Stimulated activated CD4-positive, alpha-beta T cell treated with anti-CD3 and anti-CD28 coated beads, TNF-alpha, amount 100 ng/mL, for 24 hours (primary cell): ENCODE measurements around the gene SYT2.
"Not testable (repeated sequence)": the region's sequence is repeated elsewhere in the genome, so short reads cannot be mapped to it uniquely, and the experiment has no call there.

ENCODE experiments used
- DNase-seq, 3 experiments: peaks; one replicate each; pipeline ENCODE4 v3.0.0-alpha.2; 2020; ENCODE audit warnings: low read depth in 3 of 3

Gene SYT2

GRCh38 chr1:202624088-202624780 is 86.0 kb downstream of the SYT2 start:
- no peak for DNase-seq

- DNase-seq, result not testable (repeated sequence)
These were observed 86.8 kb downstream of the SYT2 start for GRCh38 chr1:202623476-202623875.

DNA sequence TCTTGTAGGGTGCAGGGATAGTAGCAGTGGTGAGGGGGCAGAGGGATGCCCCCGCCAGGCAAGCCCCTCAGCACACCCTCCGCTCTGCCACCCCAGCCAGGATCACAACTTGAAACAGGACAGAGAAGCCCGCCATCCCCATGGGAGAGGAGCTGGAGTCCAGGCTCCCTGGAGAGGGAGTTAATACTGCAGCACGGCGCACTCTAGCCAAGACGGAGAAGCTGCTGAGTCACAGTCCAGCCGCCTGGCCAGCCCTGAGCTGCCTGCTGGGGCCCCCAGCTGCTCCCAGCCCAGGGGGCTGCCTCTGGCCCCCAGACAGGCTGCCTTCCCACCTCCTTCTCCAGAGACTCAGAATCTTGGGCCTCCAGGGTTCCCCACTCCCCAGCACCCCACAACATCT is 87.2 kb downstream of the SYT2 start:
- no peak for DNase-seq

DNA sequence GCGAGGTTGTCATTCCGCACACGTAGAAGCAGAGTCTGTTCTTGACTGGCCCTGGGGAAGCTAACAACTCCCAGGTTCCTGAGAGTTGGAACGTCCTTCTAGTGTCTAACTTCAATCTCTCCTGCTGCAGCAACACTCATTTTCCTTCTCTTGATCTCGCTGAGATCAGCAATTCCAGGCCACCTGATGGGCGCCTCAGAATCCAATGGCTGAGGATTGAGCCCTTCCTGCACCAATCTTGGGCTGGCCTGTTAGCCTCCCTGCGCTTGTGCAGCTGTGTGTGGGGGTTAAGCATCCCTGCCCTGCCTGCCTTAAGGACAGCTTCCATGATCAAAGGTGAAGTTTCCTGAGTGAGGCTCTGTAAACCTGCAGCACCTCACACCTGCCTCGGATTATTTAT is 87.9 kb downstream of the SYT2 start:
- DNase-seq, result no peak

DNA sequence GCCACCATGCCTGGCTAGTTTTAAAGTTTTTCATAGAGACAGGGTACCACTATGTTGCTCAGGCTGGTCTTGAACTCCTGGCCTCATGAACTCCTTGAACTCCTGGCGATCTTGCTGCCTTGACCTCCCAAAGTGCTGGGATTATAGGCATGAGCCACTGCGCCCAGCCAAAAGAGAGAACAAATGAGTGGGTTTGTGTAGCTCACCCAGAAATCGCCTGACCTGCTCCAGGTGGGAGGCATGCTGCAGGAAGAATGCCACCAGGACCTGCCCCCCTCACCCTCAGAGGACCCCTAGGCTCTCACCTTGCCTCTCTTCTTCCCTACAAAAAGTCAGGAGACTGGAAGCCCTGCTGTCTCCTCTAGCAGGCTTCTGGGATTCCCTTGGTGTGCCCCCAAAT is 88.8 kb downstream of the SYT2 start:
- no peak for DNase-seq

DNA sequence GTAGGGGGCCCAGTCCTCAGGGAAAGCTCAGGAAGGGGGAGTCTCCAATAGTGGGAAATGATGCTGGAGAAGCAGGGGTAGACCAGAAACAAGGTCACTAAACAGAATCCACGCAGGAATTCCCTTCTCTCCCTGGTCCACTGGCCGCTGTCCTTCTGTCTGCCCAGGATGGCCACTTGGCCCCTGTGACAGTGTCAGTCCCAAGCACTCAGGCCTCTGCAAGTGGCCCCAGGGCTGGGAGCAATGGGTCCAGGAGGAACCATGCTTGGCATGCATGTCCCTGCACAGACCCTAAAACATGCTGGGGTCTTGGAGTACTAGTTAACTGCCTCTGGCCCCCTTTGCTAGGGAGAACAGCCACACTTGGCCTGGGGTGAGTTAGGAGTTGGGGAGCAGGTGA is 90.2 kb downstream of the SYT2 start:
- not testable (repeated sequence) for DNase-seq

DNA sequence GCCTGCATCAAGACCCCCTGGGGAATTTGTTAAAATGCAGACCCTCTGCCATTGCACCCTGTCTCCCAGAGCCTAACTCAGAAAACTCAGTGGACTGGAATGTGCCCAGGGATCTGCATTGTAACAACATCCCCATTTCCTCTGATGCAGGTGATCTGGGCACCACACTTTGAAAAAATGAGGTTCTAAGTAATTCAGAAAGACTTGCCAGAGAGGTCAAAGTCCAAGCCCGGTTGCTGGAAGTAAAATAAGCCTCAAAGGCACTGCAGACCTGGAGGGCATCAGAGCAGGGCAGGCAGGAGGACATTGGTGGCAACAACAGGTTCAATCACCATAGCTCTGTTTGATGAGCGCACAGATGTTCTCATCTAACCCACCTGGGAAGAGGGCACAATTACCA is 90.7 kb downstream of the SYT2 start:
- DNase-seq, result no peak

DNA sequence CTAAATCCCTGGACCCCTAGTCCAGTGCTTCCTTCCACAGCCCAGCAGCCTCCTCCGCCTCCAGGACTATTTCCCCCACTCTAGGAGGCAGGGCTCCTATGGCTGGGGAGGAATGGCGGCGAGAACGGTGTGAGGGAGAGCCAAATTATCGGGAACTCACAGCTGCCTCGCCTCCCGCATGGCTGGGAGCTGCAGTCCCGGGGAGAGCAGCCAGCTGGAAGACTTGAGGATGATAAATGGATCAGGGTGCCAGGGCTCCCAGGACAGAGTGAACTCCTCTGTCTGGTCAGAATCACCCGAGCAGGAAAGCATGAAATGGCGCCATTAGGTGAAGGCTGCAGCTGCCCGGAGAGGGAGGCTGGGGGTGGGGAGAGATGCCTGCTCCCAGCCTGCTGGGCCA is 91.2 kb downstream of the SYT2 start:
- DNase-seq, result not testable (repeated sequence)

GRCh38 chr1:202616355-202616915 is 93.8 kb downstream of the SYT2 start:
- no peak for DNase-seq

DNA sequence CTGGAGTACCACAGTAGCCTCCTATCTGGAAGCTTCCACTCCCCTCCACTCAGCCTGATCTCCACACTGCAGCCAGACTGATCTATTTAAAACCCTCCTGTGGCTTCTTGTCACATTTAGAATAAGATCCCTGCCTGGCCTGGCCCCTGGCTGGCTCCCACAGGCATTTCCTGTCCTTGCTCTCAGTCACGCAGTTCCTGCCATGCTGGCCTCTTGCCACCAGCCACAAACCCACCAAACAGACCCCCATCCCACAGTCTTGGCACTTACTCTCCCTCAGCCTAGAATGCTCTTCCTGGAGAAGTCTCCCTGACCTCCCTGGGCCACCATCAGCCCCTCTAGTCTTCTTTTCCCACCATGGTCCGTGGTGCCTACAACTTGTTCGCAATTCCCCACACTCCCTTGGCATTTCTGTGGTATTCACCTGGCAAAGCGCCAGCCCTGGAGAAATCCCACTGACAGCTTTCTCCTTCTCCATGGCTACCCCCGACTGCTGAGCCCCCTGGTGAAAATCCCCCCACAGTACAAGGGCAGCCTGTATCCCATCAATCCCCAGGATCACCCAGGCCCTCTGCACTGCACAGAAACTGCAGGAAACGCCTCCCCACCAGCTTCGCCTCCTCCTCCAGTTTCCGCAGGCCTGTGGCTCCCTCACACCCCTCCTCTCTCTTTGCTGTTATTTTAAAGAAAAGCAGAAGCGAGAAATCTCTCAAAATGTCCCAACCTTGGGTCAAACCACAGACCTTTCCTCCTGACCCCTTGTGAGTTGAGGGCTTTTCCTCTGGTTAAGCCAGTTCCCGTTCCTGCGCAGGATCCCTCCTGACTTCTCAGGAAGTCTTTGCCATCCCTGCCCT is 94.5 kb downstream of the SYT2 start:
- DNase-seq, result no peak

DNA sequence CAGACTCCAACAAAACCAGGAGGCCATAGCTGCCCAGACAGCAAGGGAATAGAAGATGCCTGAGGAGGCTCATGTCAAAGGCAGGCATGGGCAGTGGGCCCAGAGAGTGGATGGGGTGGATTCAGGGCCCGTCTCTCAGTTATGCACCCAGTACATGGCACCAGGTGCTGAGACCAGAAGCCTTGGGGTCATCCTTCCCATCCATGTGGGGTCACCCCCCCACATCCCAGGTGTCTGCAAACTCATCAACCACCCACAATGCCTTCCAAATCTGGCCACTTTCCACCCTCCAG is 95.1 kb downstream of the SYT2 start:
- not testable (repeated sequence) for DNase-seq

- not testable (repeated sequence) for DNase-seq
These were observed 95.7 kb downstream of the SYT2 start for GRCh38 chr1:202614363-202615207.

DNA sequence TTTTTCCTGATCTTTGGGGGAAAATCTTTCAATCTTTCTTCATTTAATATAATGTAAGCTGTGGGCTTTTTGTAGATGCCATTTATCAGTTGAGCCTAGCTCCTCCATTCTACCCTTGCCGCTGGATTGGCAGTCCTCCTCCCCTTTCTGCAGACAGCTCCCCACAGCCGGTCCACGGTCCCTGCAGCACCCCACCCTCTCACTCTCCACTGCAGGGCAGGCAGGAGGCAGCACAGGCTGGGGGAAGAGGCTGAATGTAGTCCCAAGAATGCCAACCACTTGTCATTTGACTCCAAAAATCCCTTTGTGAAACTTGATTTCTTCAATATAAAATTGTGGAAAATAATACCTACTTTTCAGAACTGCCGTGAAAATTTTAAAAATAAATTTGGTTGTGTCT is 96.7 kb downstream of the SYT2 start:
- DNase-seq, result no peak

DNA sequence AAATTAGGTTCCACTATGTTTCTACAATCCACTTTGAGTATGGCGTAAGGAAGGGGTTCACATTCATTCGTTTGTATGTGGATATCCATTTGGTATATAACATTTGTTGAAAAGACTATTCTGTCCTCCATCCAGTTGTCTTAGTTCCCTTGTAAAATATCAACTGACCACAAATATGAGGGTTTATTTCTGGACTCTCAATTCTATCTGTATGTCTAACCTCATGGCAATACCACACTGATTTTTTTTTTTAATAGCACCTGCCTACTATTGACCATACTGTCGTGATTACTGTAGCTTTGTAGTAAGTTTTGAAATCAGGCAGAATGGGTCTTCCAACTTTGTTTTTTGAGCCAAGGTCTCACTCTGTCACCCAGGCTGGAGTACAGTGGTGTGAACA is 98.2 kb downstream of the SYT2 start:
- DNase-seq, result not testable (repeated sequence)

DNA sequence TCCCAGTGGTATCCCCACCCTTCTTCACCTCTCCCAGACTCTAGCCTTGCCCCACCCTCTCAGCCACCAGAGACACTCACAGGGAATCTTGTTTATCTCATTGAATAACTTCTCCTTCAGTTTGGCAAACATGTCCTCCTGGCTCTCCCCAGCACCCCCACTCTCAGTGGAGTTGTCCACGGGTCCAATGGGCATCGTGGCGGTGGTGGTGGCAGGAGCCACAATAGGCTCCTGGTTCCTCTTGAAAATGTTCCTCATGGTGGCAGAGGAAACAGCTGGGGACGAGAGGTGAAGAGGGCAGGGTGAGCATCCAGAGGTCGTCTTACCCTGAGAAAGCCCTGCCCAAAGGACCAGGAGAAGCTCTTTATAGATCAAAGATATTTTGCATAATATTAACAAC is 104.7 kb downstream of the SYT2 start:
- DNase-seq, result no peak

GRCh38 chr1:202603435-202603834 is 106.8 kb downstream of the SYT2 start:
- DNase-seq, result no peak

GRCh38 chr1:202600432-202601041 is 109.7 kb downstream of the SYT2 start:
- no peak for DNase-seq

DNA sequence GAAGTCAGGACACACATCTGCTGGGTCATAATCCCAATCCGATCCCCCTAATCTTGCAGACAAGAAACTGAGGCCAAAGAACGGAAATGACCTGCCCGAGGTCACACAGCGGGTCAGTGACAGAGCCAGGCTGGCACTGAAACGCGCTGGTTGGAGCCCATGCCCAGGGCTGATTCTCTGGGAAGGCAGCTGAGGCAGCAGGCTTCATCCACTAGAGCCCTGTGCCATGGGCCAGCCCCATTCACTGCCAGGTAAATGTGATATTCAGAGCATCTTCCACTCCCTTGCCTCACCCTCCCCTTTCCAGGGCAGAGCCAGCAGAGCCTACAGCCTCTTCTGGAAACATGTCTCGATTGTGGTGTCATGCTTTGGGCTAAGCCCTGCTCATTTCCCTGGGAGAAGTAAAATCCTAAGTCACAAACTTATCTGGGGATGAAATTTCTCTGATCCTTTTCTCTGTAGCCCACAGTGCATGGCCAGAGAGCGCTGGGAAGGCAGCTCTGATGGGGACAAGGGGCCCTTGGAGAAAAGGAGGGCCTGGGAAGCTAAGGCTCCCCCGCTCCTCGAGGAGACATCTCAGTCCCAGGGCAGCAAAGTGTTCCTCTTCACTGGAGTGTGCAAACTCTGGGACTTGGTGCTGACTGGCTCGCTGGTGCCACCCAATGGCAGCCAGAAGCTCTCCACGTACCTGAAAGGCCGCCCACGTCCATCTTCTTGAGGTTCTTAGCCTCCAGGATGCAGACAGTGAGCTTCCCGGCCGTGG is 110.4 kb downstream of the SYT2 start:
- DNase-seq, result peak in 1 of 3 experiments; percentile 28

- no peak for DNase-seq
These were observed 113.0 kb downstream of the SYT2 start for GRCh38 chr1:202597090-202597761.

DNA sequence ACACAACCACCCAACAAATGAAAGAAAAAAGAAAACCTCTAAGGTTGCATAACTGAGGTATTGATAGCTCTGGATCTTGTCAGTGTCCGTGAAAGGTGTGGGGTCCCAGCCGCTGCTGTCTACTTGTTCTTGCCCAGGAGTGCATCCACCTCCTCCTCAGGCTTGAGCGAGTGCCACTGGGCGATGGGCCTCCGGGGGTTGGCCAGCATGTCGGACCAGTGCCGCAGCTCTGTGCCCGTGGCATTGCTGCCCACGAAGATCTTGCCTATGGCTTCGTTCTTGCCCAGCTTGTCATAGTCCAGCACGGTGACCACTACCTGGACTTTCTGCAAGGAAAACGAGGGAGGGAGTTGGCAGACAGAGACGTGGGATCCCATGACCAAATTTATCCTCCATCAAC is 113.6 kb downstream of the SYT2 start:
- no peak for DNase-seq
